ENCODE data around the gene SULT1A2.

- TF ChIP-seq EZH2phosphoT487 (IDR thresholded peaks at IDR 0.05; ENCODE audit: low read length) (no peak), CTCF (IDR thresholded peaks at IDR 0.05; ENCODE audit: low read length) (no peak), EZH2 (optimal IDR thresholded peaks at IDR 0.05; ENCODE audit: low read depth, low read length) (no peak)
Observed at GRCh38 chr16:28606291-28607115, 9.7 kb upstream of the SULT1A2 start.
